H1 (cell line): ENCODE data around the gene SGMS2. TPM values are rescaled to one million over a fixed set of nuclear protein-coding genes. Genes with fewer than 3 reads are reported as not detected.

Source experiments
- ASH2L ChIP-seq: fragments of 200-600, 300-600 bp; sonication (generic); IDR thresholded peaks from one replicate; pipeline ENCODE4 v1.7.1; 2017; ENCODE audit warnings: low read length
- FOSL1 ChIP-seq: IDR thresholded peaks from 2 replicates; pipeline ENCODE4 v1.6.1; 2011; ENCODE audit warnings: mild to moderate bottlenecking, low read depth, low read length, moderate library complexity; ENCODE audit not compliant: insufficient read depth
- polyA plus RNA-seq, 7 experiments: library from polyadenylated mRNA; depleted of rRNA in 3 of 7; stranded (reverse) in 5 of 7; unstranded in 2 of 7; fragments of >200 nt in 5 of 7; fragments of 200-250 nt in 2 of 7; gene quantifications; 1 replicate in 5 of 7; 2 replicates in 1 of 7; 4 replicates in 1 of 7; pipeline versions ENCODE4 v1.2.1 to v1.2.3, GENCODE V29; 2011 to 2013; ENCODE audit warnings: missing spikeins in 2 of 7, mixed read lengths in 2 of 7
- total RNA-seq: library from RNA; stranded (reverse); fragmentation: NEBNext Ultra II Directional; extraction: Animal tissue kit (Norgen Biotek cat#: 25700); gene quantifications from 2 replicates; pipeline ENCODE4 v1.2.1, GENCODE V29; 2021

SGMS2 gene
- total and polyA plus RNA-seq, 2 of the 8 experiments (the other 6 are each of a cell fraction or from before 2014, with no cell fraction given), result 0.04 to 1.3 TPM

- no peak for TF ChIP-seq ASH2L
- TF ChIP-seq FOSL1, result no peak
Measured at GRCh38 chr4:107906458-107907100, 81.8 kb downstream of the SGMS2 start (continued).
